Sciatic nerve (tissue), 2 donors: Measurements from ENCODE around the gene RBBP4. TPM values are rescaled to one million over a fixed set of nuclear protein-coding genes. Genes with fewer than 3 reads are reported as not detected.
"Not testable (repeated sequence)": the region's sequence is repeated elsewhere in the genome, so short reads cannot be mapped to it uniquely, and the experiment has no call there.

Source experiments
- ATAC-seq: fragments of 200-7000 bp; cut with Tn5 transposase; one replicate; pipeline ENCODE4 v1.9.1; 2020; ENCODE audit warnings: mild to moderate bottlenecking, moderate library complexity
- DNase-seq: peaks from one replicate; pipeline ENCODE4 v3.0.0-alpha.2; 2020; ENCODE audit warnings: low spot score
- intact Hi-C: fragments of 100-400 bp; cut with DNase I; formaldehyde crosslinking; loops from one replicate; pipeline ENCODE4 v1.14.2; 2022
- total RNA-seq: library from RNA; stranded (reverse); fragmentation: NEBNext Ultra II Directional; extraction: Animal tissue kit (Norgen Biotek cat#: 25700); gene quantifications from one replicate; pipeline ENCODE4 v1.2.1, GENCODE V29; 2021
- donor health status: DM: no; HTN: no; CAD: no.
- donor health status: DM: no; HTN: no; CAD: no.

Gene RBBP4
- 125 TPM for total RNA-seq

DNA sequence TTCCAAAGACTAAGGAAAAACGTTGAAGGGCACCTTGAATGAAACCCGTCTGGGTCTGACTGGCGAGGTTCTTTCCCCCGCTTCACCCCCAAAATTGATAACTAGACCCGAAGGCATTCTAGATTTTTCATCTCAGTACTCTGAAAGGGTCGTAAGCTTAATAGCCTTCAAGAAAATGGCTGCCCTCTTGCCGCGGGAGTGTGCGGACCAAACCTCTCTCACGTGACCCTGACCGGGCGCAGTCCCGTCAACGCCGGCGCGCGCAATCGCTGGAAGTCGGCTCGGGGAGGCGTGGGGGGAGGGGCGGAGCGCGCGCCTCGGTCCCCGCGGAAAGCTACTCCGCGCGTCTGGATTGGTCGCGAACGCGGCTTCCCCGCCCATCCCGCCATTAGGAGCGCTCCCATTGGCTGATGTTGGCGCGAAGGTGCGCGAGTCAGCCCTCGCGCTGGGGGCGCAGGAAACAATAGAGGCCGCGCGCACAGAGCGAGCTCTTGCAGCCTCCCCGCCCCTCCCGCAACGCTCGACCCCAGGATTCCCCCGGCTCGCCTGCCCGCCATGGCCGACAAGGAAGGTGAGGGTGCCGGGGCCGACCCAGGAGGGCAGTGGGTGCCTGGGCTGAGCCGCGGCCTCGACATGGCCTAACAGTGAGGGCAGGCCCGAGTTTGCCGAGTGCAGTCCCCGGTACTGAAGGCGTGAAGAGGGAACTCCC, at the start of gene RBBP4:
RBBP4 (plus strand) TSS at position 457 of the 709 bp plus-strand sequence; CDS start at position 556, 99 bp downstream.
- intact Hi-C loops = no loop called here

DNA sequence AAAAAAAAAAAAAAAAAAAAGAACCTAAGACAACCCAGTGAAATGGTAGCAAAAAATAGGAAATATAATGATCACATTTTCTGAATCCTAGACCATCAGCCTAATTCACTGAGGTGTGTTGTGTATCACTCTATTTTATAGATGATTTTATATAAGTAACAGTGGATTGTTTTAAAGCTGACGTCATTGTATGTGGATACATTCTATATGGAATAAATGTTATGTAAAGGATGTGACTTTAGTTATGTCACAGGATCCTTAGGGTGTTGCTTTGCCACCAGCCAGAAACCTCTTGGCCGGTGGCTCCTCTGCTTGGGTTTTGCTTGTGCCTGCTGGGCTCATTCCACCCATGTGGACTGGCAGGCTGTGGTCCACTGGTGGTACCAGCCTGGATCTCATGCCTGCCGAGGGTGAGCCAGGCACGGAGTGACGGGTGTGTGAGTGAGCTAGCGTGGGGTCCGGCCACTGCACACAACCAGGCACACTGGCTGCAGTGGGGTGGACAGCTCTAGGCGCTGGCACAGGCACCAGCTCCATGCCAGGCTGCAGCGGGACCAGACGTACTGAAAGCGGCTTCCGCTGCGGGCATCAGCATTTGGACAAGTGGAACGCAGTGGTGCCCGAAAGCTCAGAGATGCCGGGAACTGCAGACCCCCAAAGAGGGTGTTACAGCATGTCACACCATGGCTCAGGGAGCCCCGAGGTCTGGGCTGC, 45.1 kb upstream of the RBBP4 start:
- ATAC-seq (no peak), DNase-seq (no peak)
- intact Hi-C loops = no loop called here

More for the DNA sequence above, at the start of gene RBBP4:
- DNase-seq (peak; percentile 99), ATAC-seq (peak; percentile 98)

DNA sequence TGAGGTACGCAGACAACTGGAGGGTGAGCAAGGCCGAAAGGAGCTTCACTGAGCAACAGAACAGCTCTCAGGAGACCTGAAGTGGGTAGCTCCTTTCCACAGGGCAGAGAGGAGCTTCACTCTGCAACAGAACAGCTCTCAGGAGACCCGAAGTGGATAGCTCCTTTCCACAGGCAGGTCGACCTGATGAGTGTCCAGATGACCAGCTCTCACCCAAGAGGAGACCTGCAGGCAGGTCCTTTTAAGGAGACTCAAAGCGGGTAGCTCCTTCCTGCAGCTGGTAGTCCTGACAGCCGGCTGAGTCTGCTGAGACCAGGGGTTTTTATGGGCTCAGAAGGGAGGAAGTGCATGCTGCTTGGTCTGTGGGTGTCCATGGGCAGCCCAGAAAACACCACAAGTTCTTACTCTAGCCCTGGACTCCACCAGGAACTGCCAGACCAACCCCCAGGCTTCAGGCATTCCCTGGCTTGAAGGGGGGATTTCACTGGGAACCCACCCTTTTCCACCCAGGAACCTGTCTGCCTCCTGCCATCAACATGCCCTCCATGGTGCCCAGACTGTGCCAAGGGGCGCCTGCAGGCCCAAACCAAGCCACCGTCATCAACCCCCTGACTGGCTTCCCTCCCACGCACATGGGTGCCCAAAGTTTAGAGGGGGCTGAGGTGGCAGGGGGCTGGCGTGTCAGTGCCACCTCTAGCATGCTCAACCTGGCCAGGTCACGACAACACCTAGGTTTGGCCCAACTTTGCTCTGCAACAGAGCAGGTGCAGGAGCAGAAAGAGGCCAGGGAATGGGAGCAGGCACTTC, 44.2 kb upstream of the RBBP4 start:
- ATAC-seq (no peak), DNase-seq (no peak)
- intact Hi-C loops = no loop called here

DNA sequence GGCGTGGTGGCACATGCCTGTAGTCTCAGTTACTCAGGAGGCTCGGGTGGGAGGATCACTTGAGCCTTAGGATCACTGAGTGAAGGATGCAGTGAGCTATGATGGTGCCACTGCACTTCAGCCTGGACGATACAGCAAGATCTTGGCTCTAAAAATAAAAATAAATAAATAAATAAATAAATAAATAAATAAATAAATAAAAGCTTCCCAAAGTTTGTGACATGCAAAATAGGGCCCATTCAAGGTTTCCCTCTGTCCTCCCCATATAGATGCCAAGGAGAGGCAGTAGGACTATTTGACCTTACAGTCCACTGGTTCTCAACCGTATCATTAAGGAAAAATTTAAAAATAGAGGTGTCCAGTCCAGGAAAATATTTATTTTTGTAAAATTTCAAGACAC, 41.8 kb upstream of the RBBP4 start:
- ATAC-seq = no peak
- intact Hi-C loops = no loop called here

DNA sequence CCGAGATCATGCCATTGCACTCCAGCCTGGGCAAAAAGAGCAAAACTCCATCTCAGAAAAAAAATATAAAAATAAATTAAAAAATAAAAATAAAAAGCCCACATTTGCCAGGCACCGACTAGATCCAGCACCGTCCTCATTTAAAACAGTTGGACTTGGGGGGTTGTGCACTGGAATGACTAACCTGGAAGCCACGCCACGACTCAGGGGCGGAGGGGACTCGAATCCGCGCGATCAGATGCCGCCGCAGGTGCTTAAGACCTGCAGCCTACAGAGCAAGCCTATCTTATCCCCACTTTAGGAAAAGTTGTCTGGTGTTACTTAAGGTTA, 39.2 kb upstream of the RBBP4 start:
- ATAC-seq = no peak
- DNase-seq = no peak
- intact Hi-C loops = no loop called here

More for the DNA sequence above, 41.8 kb upstream of the RBBP4 start:
- DNase-seq = no peak

DNA sequence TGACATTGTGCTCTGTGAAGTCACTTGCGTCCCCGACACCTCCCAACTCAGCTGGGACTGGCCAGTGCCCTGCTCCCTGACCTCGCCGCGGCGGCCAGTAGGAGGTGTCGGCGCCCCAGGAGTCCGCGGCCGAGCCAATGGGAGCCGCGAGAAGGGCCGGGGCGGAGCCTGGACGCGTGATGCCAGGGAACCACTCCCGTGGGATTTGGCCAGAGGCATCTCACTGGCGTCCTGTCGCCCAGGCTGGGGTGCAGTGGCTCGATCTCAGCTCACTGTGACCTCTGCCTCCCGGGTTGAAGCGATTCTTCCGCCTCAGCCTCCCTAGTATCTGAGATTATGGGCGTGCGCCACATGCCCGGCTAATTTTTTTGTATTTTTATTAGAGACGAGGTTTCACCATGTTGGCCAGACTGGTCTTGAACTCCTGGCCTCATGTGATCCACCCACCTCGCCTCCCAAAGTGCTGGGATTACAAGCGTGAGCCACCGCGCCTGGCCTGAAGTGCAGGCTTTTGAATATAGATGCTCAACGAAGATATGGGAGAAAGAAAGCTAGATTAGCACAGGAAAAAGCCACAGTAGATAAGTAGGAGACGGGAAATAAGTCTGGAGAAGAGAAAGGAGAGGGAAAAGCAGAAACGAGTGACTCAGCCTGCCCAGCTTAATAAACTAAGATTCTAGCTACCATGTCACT, 38.7 kb upstream of the RBBP4 start:
- intact Hi-C loops = no loop called here
- ATAC-seq (peak; percentile 98), DNase-seq (peak; percentile 81)

DNA sequence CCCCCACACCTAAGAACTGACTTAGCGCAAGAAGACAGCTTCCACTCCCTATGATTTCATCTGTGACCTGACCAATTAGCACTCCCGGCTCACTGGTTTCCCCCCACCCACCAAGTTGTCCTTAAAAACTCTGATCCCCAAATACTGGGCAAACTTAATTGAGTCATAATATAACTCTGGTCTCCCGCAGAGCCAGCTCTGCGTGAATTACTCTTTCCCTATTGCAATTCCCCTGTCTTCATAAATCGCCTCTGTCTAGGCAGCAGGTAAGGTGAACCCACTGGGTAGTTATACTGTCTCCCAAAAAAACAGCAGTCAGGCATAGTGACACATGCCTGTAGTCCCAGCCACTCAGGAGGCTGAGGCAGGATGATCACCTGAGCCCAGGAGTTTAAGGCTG, 37.5 kb upstream of the RBBP4 start:
- DNase-seq (no peak), ATAC-seq (no peak)
- intact Hi-C loops = no loop called here

DNA sequence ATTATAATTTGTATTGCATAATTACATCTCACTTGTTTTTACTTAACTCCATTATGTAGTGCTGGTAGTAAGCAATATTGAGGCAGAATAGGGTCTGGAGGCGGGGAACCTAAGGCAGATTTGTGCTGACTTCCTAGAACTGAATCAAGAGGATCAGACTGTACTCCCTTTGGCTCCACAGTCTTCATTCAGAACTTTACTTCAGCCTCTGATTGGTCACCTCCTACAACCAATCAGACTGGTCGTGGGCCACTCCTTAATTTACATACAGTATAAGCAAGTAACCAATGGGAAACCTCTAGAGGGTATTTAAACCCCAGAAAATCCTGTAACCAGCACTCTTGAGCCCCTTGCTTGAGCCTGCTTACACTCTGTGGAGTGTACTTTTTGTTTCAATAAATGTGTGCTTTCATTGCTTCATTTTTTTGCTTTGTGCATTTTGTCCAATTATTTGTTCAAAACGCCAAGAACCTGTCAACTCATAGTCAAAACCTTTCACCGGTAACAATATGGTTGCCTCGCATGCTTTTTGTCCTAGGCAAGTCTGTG, 32.3 kb upstream of the RBBP4 start:
- no peak for ATAC-seq
- intact Hi-C loops = no loop called here
- DNase-seq = no peak

DNA sequence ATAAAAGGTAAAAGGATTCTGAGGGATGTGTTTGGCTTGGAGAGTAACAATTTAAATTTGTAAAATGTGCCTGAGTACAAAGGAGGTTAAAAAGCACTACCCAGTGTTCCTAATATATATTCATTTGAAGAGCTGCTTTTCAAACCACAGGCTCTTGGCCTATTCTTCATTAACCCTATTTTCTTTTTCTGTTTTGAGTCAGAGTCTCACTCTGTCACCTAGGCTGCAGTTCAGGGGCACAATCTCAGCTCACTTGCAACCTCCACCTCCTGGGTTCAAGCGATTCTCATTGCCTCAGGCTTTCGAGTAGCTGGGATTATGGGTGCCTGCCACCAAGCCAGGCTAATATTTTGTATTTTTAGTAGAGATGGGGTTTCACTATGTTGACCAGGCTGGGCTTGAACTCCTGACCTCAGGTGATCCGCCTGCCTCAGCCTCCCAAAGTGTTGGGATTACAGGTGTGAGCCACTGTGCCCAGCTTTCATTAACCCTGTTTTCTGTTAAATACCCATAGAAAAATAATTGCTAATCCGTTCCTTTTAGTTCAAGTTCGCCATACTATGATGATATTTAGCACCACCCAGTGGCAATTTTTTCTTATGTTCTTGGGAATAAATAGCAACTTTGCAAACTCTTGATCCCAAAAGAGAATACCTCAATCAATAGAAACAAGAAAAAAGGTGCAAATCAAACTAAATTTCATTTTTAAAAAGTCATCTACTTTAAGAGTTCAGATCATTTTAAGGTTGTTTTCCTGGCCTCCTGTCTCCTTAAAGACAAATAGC, 31.1 kb upstream of the RBBP4 start:
- no peak for DNase-seq
- intact Hi-C loops = no loop called here
- no peak for ATAC-seq

DNA sequence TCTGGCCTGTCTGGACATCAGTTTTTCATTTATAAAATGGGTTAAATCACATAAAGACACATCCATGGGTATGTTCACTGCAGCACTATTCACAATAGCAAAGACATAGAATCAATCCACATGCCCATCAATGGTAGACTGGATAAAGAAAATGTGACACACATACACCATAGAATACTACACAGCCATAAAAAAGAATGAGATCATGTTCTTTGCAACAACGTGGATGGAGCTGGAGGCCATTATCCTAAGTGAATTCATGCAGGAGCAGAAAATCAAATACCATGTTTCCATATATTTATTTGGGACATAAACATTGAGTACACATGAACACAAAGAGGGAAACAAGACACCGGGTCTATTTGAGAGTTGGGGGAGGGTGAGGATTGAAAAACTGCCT, 28.8 kb upstream of the RBBP4 start:
- no peak for ATAC-seq
- no peak for DNase-seq
- intact Hi-C loops = no loop called here

DNA sequence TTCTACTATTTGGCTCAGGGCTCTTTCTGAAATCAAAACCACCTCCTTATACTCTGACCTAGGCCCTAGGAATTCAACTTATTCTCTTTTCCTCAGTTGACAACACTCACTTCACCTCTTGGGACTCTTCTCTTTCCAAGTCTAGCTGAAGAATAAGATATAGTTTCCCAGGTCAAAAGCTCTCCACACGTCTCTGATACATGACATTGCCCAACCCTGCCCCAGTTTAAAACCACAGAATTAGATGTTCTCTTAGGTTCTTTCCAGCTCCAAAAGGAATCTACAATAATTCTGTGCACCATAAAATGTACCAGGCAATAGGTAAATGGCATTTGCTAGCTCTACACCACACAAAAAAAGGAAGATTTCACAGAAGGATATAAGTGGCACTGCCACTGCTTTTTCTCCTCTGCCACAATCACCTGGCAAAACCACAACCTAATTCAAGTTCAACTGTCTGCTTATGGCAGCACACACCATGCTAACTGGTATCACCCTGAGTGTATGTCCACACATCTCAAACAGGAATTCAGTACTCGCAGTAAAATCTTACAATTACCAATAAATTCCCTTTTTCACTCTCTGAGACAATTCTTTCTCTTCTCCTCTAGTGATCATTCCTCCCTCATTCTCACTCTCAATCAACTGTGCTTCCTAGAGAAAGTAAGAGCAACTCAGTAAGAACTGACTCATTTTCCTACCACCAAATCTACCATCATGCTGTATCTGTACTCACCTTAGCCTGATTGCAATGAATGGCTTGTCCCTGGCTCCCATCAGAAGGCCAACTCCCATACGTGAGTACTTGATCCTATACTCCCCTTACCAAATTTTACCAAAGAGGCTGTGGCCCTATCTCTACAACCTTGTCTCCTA, 28.0 kb upstream of the RBBP4 start:
- DNase-seq (no peak), ATAC-seq (peak; percentile 46)
- intact Hi-C loops = no loop called here

DNA sequence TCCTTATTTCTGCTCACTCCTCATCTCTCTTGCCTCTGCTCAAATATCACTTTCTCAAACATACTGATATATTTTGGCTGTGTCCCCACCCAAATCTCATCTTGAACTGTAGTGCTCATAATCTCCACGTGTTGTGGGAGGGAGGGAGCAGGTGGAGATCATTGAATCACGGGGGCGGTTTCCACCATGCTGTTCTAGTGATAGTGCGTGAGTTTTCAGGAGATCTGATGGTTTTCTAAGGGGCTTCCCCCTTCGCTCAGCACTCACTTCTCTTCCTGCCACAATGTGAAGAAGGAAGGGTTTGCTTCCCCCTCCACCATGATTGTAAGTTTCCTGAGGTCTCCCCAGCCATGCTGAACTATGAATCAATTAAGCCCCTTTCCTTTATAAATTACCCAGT, 27.2 kb upstream of the RBBP4 start:
- intact Hi-C loops = no loop called here
- no peak for DNase-seq
- ATAC-seq = no peak

DNA sequence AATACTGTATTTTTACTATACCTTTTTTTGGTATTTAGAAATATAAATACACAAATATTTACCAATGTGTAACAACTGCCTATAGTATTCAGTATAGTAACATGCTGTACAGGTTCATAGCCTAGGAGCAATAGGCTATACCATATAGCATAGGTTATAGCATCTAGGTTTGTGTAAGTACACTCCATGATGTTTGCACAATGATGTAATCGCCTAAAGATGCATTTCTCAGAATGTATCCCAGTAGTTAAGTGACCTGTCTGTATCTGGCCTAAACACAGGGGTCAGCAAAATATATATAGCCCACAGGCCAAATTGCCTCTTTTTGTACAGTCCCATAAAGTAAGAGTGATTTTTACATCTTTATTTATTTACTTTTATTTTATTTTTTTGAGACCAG, 24.8 kb upstream of the RBBP4 start:
- ATAC-seq = no peak
- DNase-seq = no peak
- intact Hi-C loops = no loop called here

DNA sequence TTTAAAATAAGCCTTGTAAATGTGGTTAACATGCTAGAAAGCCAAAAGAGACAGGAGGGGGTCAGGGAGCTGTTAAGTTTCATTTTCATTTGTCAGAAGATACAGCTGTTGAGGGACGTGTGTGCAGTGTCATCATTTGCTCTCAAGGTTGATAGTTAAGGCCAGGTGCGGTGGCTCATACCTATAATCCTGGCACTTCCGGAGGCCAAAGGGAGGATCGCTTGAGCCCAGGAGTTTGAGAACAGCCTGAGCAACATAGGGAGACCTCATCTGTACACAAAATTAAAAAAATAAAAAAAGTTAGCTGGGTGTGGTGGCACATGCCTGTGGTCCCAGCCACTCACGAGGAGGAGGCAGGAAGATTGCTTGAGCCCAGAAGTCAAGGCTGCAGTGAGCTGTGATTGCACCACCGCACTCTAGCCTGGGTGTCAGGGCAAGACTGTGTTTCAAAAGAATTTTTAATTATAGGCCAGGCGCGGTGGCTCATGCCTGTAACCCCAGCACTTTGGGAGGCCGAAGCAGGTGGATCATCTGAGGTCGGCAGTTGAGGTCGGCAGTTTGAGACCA, 23.3 kb upstream of the RBBP4 start:
- ATAC-seq (no peak), DNase-seq (no peak)
- intact Hi-C loops = no loop called here

DNA sequence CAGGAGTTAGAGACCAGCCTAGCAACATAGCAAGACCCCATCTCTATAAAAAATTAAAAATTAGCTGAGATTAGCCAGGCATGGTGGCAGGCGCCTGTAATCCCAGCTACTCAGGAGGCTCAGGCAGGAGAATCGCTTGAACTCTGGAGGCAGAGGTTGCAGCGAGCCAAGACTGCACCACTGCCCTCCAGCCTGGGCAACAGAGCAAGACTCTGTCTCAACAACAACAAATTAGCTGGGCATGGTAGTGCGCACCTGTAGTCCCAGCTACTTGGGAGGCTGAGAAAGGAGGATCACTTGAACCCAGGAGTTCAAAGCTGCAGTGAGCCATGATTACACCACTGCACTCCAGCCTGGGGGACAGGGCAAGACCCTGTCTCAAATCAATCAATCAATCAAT, 20.8 kb upstream of the RBBP4 start:
- intact Hi-C loops, ATAC-seq: not testable (repeated sequence)

DNA sequence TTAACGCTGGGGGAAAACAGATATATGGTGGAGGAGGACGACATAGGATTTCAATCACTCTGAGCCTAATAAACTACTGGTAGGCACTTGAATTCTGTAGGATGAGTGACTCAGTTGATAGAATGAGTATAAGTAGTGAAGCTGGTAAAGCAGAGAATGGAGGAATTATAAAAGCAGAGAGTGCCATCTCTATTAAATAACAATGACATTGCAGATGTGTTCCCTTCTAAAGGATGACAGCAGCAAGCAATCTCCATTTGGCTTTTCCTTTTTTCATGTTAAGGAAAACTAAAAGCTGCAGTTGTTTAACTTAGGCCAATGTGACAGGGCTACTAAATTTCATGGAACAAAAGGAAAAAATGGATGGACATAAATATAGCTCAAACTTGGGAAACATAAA, 18.2 kb upstream of the RBBP4 start:
- intact Hi-C loops = no loop called here
- ATAC-seq (no peak), DNase-seq (no peak)

More for the DNA sequence above, 20.8 kb upstream of the RBBP4 start:
- not testable (repeated sequence) for DNase-seq
